WTC11 (cell line): ENCODE results near the gene MBNL1. TPM values are rescaled to one million over a fixed set of nuclear protein-coding genes. Genes with fewer than 3 reads are reported as not detected.

Source experiments
- ATAC-seq: fragments of 200-7000 bp; cut with Tn5 transposase; 2 replicates; pipeline ENCODE4 v1.10.0; 2021; ENCODE audit warnings: mild to moderate bottlenecking, moderate library complexity
- CTCF ChIA-PET: fragments of 300-600 bp; sonication (Branson Sonifier 250); formaldehyde crosslinking; loops from one replicate; lab custom pipeline; 2021; ENCODE audit warnings: antibody characterized with exemption; lab: Charles Lee
- POLR2A ChIA-PET: fragments of 350-600 bp; sonication (Branson Sonifier 250); formaldehyde crosslinking; loops from one replicate; lab custom pipeline; 2021; ENCODE audit warnings: antibody characterized with exemption; lab: Charles Lee
- DNase-seq: peaks from one replicate; pipeline ENCODE4 v3.0.0; 2021; ENCODE audit warnings: low spot score
- H3K27ac Mint-ChIP-seq: 2 replicates; pipeline ENCODE4 v1.8.0; 2021; ENCODE audit warnings: mixed read lengths
- H3K27me3 Mint-ChIP-seq: 2 replicates; pipeline ENCODE4 v1.8.0; 2021; ENCODE audit warnings: low read depth, mild to moderate bottlenecking, moderate library complexity, mixed read lengths
- H3K36me3 Mint-ChIP-seq: 2 replicates; pipeline ENCODE4 v1.8.0; 2021; ENCODE audit warnings: mixed read lengths
- H3K4me1 Mint-ChIP-seq: 2 replicates; pipeline ENCODE4 v1.8.0; 2022; ENCODE audit warnings: mixed read lengths
- H3K4me3 Mint-ChIP-seq: 2 replicates; pipeline ENCODE4 v1.8.0; 2021; ENCODE audit warnings: mild to moderate bottlenecking, moderate library complexity, mixed read lengths
- H3K9me3 Mint-ChIP-seq: 2 replicates; pipeline ENCODE4 v1.8.0; 2021; ENCODE audit warnings: mixed read lengths
- ATF1 ChIP-seq: sonication (generic); formaldehyde crosslinking; IDR thresholded peaks from 2 replicates; pipeline ENCODE4 v1.8.1; 2023; ENCODE audit warnings: mild to moderate bottlenecking, moderate library complexity, missing genetic modification reagents
- ELF4 ChIP-seq: sonication (generic); formaldehyde crosslinking; IDR thresholded peaks from 2 replicates; pipeline ENCODE4 v1.8.1; 2022; ENCODE audit warnings: low read depth, mild to moderate bottlenecking, moderate library complexity, missing genetic modification reagents
- EMX1 ChIP-seq: fragments of 250-450 bp; sonication (Bioruptor Pico); IDR thresholded peaks from 2 replicates; pipeline ENCODE4 v1.8.0; 2021; ENCODE audit warnings: mild to moderate bottlenecking
- GRHL2 ChIP-seq: fragments of 250-450 bp; sonication (Bioruptor Pico); IDR thresholded peaks from 2 replicates; pipeline ENCODE4 v1.8.0; 2022; ENCODE audit warnings: mild to moderate bottlenecking, moderate library complexity; ENCODE audit not compliant: insufficient replicate concordance, severe bottlenecking
- GTF2I ChIP-seq: fragments of 250-450 bp; sonication (Bioruptor Pico); conservative IDR thresholded peaks from 2 replicates; pipeline ENCODE4 v1.4.0; 2021; ENCODE audit warnings: mild to moderate bottlenecking
- HMGA2 ChIP-seq: fragments of 250-450 bp; sonication (Bioruptor Pico); IDR thresholded peaks from 2 replicates; pipeline ENCODE4 v1.4.0; 2021; ENCODE audit warnings: mild to moderate bottlenecking, moderate library complexity
- JUN ChIP-seq: sonication (generic); formaldehyde crosslinking; IDR thresholded peaks from 2 replicates; pipeline ENCODE4 v1.8.0; 2023; ENCODE audit warnings: mild to moderate bottlenecking, missing genetic modification reagents
- MXD4 ChIP-seq: fragments of 250-450 bp; sonication (Bioruptor Pico); IDR thresholded peaks from 2 replicates; pipeline ENCODE4 v1.8.0; 2021; ENCODE audit warnings: mild to moderate bottlenecking, moderate library complexity, borderline replicate concordance
- NFYB ChIP-seq: sonication (generic); formaldehyde crosslinking; conservative IDR thresholded peaks from 2 replicates; pipeline ENCODE4 v1.8.0; 2022; ENCODE audit warnings: low read depth, missing genetic modification reagents
- NR3C1 ChIP-seq: sonication (generic); formaldehyde crosslinking; conservative IDR thresholded peaks from 2 replicates; pipeline ENCODE4 v1.8.1; 2023; ENCODE audit warnings: low read depth, mild to moderate bottlenecking, missing genetic modification reagents
- SOX15 ChIP-seq: fragments of 250-450 bp; sonication (Bioruptor Pico); IDR thresholded peaks from 2 replicates; pipeline ENCODE4 v1.9.0; 2021; ENCODE audit warnings: mild to moderate bottlenecking
- TP53 ChIP-seq: sonication (generic); formaldehyde crosslinking; IDR thresholded peaks from 2 replicates; pipeline ENCODE4 v1.8.1; 2023; ENCODE audit warnings: mild to moderate bottlenecking, missing genetic modification reagents
- ZNF263 ChIP-seq: sonication (generic); formaldehyde crosslinking; IDR thresholded peaks from 2 replicates; pipeline ENCODE4 v1.8.1; 2022; ENCODE audit warnings: low read depth, mild to moderate bottlenecking, moderate library complexity, missing genetic modification reagents
- ZNF671 ChIP-seq: fragments of 250-450 bp; sonication (Bioruptor Pico); IDR thresholded peaks from 2 replicates; pipeline ENCODE4 v1.8.0; 2021; ENCODE audit warnings: mild to moderate bottlenecking
- total RNA-seq: library from RNA; stranded (reverse); gene quantifications from 3 replicates; pipeline ENCODE4 v1.2.3, GENCODE V29; 2021
- TF ChIP-seq, protein P1 (sequence below): sonication (generic); formaldehyde crosslinking; IDR thresholded peaks from 2 replicates; pipeline ENCODE4 v1.8.1; 2023; ENCODE audit warnings: mild to moderate bottlenecking, moderate library complexity, missing genetic modification reagents
- TF ChIP-seq, protein P2 (sequence below): fragments of 250-450 bp; sonication (Bioruptor Pico); IDR thresholded peaks from 2 replicates; pipeline ENCODE4 v1.9.0; 2021; ENCODE audit warnings: mild to moderate bottlenecking
- TF ChIP-seq, protein P3 (sequence below): sonication (generic); formaldehyde crosslinking; IDR thresholded peaks from 2 replicates; pipeline ENCODE4 v1.8.1; 2023; ENCODE audit warnings: mild to moderate bottlenecking, missing genetic modification reagents
- TF ChIP-seq, protein P4 (sequence below): sonication (generic); formaldehyde crosslinking; IDR thresholded peaks from 2 replicates; pipeline ENCODE4 v1.8.1; 2023; ENCODE audit warnings: mild to moderate bottlenecking, missing genetic modification reagents, borderline replicate concordance
- TF ChIP-seq, protein P5 (sequence below): sonication (generic); formaldehyde crosslinking; IDR thresholded peaks from 2 replicates; pipeline ENCODE4 v1.8.0; 2022; ENCODE audit warnings: mild to moderate bottlenecking, missing genetic modification reagents
- TF ChIP-seq, protein P6 (sequence below): fragments of 250-450 bp; sonication (Bioruptor Pico); conservative IDR thresholded peaks from 2 replicates; pipeline ENCODE4 v1.9.0; 2021; ENCODE audit warnings: mild to moderate bottlenecking
- TF ChIP-seq, protein P7 (sequence below): sonication (generic); formaldehyde crosslinking; IDR thresholded peaks from 2 replicates; pipeline ENCODE4 v1.8.1; 2022; ENCODE audit warnings: low read depth, missing genetic modification reagents, borderline replicate concordance

MBNL1 gene
- total RNA-seq, 1 experiment from 2014 or later: 20.4 TPM

DNA sequence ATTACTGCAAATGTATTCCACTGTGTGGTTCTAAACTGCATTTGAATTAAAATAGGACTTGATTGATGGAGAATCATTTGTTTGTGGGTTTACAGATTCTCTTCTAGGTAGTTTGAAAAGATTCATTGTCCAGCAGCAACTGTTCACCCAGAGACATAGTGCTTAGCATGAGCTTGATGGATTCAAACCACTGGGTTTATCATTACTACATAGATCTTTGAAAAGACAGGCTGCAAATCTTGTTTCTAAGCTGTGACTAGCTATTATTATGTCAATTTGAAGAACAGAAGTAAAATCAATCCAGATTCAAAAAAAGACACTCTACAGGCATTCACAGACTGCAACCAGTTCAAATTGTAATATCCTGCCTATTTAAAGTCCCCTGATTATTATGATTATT is 49.8 kb downstream of the MBNL1 start:
- Mint-ChIP-seq H3K27me3 (no peaks in the 10 kb centered on the region), H3K27ac (no peak overlapping the region), H3K9me3 (no peaks in the 10 kb centered on the region), H3K36me3 (no peaks in the 10 kb centered on the region), H3K4me3 (no peak overlapping the region), H3K4me1 (peaks cover 37% of the 10 kb centered on the region)
- DNase-seq (no peak), ATAC-seq (no peak)
- CTCF ChIA-PET: interaction anchor here (0.6 kb wide), 1 partner anchor 22 kb away, joined by 5 read pairs; no protein-coding TSS in a partner anchor
- POLR2A ChIA-PET: no interaction called here
- TF ChIP-seq GTF2I (no peak), TP53 (CRISPR knock-in tag) (no peak), GRHL2 (CRISPR knock-in tag) (no peak)
- TF ChIP-seq, protein P1, sequence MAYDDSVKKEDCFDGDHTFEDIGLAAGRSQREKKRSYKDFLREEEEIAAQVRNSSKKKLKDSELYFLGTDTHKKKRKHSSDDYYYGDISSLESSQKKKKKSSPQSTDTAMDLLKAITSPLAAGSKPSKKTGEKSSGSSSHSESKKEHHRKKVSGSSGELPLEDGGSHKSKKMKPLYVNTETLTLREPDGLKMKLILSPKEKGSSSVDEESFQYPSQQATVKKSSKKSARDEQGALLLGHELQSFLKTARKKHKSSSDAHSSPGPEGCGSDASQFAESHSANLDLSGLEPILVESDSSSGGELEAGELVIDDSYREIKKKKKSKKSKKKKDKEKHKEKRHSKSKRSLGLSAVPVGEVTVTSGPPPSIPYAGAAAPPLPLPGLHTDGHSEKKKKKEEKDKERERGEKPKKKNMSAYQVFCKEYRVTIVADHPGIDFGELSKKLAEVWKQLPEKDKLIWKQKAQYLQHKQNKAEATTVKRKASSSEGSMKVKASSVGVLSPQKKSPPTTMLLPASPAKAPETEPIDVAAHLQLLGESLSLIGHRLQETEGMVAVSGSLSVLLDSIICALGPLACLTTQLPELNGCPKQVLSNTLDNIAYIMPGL (CRISPR knock-in tag): no peak
- TF ChIP-seq, protein P2, sequence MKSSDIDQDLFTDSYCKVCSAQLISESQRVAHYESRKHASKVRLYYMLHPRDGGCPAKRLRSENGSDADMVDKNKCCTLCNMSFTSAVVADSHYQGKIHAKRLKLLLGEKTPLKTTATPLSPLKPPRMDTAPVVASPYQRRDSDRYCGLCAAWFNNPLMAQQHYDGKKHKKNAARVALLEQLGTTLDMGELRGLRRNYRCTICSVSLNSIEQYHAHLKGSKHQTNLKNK (CRISPR knock-in tag): no peak

DNA sequence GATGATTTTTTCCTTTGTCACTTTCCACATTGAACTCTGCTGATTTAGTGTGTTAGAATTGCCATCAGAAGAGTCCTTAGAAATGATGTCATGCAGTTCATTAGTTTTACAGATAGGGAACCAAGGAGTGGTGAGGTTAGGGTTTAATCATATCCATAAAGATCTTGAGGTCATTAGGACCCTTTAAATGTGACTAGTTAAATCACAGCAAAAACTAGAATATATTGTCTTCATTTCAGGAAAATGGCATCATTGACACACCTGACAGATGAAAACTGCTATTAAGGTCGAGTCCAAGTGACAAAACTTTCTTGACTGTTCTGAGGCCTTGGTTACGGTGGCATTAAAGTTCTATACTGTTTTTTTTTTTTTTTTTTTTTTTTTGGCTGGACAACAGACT is 50.5 kb downstream of the MBNL1 start:
- DNase-seq (no peak), ATAC-seq (no peak)
- Mint-ChIP-seq H3K9me3 (no peaks in the 10 kb centered on the region), H3K4me3 (no peak overlapping the region), H3K36me3 (no peaks in the 10 kb centered on the region), H3K27ac (no peak overlapping the region), H3K27me3 (no peaks in the 10 kb centered on the region), H3K4me1 (peaks cover 37% of the 10 kb centered on the region)
- ChIA-PET CTCF (no interaction called here), POLR2A (no interaction called here)
- no peak for TF ChIP-seq ZNF671
- TF ChIP-seq, protein P3, sequence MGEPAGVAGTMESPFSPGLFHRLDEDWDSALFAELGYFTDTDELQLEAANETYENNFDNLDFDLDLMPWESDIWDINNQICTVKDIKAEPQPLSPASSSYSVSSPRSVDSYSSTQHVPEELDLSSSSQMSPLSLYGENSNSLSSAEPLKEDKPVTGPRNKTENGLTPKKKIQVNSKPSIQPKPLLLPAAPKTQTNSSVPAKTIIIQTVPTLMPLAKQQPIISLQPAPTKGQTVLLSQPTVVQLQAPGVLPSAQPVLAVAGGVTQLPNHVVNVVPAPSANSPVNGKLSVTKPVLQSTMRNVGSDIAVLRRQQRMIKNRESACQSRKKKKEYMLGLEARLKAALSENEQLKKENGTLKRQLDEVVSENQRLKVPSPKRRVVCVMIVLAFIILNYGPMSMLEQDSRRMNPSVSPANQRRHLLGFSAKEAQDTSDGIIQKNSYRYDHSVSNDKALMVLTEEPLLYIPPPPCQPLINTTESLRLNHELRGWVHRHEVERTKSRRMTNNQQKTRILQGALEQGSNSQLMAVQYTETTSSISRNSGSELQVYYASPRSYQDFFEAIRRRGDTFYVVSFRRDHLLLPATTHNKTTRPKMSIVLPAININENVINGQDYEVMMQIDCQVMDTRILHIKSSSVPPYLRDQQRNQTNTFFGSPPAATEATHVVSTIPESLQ (CRISPR knock-in tag): no peak
- no peak for TF ChIP-seq NFYB (CRISPR knock-in tag)
- no peak for TF ChIP-seq HMGA2 (CRISPR knock-in tag)
- TF ChIP-seq SOX15: no peak
- no peak for TF ChIP-seq ATF1
- no peak for TF ChIP-seq ELF4
- TF ChIP-seq JUN (CRISPR knock-in tag): no peak
- no peak for TF ChIP-seq ZNF263 (CRISPR knock-in tag)
- TF ChIP-seq, protein P4, sequence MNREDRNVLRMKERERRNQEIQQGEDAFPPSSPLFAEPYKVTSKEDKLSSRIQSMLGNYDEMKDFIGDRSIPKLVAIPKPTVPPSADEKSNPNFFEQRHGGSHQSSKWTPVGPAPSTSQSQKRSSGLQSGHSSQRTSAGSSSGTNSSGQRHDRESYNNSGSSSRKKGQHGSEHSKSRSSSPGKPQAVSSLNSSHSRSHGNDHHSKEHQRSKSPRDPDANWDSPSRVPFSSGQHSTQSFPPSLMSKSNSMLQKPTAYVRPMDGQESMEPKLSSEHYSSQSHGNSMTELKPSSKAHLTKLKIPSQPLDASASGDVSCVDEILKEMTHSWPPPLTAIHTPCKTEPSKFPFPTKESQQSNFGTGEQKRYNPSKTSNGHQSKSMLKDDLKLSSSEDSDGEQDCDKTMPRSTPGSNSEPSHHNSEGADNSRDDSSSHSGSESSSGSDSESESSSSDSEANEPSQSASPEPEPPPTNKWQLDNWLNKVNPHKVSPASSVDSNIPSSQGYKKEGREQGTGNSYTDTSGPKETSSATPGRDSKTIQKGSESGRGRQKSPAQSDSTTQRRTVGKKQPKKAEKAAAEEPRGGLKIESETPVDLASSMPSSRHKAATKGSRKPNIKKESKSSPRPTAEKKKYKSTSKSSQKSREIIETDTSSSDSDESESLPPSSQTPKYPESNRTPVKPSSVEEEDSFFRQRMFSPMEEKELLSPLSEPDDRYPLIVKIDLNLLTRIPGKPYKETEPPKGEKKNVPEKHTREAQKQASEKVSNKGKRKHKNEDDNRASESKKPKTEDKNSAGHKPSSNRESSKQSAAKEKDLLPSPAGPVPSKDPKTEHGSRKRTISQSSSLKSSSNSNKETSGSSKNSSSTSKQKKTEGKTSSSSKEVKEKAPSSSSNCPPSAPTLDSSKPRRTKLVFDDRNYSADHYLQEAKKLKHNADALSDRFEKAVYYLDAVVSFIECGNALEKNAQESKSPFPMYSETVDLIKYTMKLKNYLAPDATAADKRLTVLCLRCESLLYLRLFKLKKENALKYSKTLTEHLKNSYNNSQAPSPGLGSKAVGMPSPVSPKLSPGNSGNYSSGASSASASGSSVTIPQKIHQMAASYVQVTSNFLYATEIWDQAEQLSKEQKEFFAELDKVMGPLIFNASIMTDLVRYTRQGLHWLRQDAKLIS (CRISPR knock-in tag): no peak
- TF ChIP-seq NR3C1 (CRISPR knock-in tag): no peak
- TF ChIP-seq, protein P1 (CRISPR knock-in tag): no peak
- TF ChIP-seq, protein P5, sequence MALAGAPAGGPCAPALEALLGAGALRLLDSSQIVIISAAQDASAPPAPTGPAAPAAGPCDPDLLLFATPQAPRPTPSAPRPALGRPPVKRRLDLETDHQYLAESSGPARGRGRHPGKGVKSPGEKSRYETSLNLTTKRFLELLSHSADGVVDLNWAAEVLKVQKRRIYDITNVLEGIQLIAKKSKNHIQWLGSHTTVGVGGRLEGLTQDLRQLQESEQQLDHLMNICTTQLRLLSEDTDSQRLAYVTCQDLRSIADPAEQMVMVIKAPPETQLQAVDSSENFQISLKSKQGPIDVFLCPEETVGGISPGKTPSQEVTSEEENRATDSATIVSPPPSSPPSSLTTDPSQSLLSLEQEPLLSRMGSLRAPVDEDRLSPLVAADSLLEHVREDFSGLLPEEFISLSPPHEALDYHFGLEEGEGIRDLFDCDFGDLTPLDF (CRISPR knock-in tag): no peak
- TF ChIP-seq, protein P6, sequence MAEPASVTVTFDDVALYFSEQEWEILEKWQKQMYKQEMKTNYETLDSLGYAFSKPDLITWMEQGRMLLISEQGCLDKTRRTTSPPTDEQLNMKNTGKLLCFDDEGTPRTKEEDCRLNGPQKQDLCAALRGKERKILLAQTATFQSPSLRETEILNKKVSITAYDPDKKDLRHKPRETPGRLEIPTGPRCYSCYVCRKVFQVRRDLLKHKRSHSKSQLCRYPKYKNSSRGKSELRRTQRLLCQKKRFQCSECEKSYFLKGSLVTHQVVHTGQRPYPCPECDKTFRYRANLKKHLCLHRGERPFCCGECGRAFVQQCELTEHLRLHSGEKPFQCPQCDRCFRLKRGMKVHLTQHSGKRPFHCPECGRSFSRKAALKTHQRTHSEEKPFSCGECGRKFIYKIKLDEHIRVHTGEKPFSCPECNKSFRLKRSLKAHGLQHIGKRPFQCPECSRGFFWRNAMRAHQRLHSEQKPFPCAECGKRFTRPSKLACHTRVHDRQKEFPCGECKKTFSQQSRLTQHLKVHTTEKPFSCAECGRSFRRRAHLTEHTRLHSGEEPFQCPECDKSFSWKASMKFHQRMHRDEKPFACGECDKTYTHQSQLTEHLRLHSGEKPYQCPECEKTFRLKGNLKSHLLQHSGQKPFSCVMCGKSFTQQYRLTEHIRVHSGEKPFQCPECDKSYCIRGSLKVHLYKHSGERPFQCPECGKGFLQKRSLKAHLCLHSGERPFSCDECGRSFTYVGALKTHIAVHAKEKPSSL (CRISPR knock-in tag): no peak
- TF ChIP-seq MXD4 (CRISPR knock-in tag): no peak
- TF ChIP-seq EMX1: no peak
- TF ChIP-seq, protein P7, sequence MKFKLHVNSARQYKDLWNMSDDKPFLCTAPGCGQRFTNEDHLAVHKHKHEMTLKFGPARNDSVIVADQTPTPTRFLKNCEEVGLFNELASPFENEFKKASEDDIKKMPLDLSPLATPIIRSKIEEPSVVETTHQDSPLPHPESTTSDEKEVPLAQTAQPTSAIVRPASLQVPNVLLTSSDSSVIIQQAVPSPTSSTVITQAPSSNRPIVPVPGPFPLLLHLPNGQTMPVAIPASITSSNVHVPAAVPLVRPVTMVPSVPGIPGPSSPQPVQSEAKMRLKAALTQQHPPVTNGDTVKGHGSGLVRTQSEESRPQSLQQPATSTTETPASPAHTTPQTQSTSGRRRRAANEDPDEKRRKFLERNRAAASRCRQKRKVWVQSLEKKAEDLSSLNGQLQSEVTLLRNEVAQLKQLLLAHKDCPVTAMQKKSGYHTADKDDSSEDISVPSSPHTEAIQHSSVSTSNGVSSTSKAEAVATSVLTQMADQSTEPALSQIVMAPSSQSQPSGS (CRISPR knock-in tag): no peak
